ENCODE data around the gene E2F6.

E2F6 gene

GRCh38 chr2:11481789-11482472 lies 16.0 kb upstream of the E2F6 start:
- DNase-seq (ENCODE audit: low read depth in 1 of 2, low spot score in 1 of 2) = no peak
- Histone ChIP-seq H3K4me3 (replicated peaks; ENCODE audit: insufficient read depth, low read length) (no peak overlapping the region), H3K27ac (replicated peaks) (no peak overlapping the region), H3K27me3 (ENCODE audit: insufficient read depth, poor library complexity, severe bottlenecking) (peaks cover 48% of the 10 kb centered on the region)
- no peak for TF ChIP-seq CTCF (IDR thresholded peaks at IDR 0.05; ENCODE audit: insufficient read depth, low read length)
- TF ChIP-seq REST (IDR thresholded peaks at IDR 0.05; ENCODE audit: insufficient replicate concordance, low read depth) = no peak
- no peak for TF ChIP-seq SPI1 (IDR thresholded peaks at IDR 0.05; ENCODE audit: borderline replicate concordance, low read depth)

- no peak overlapping the region for H3K4me3 ChIP-seq (replicated peaks; ENCODE audit: insufficient read depth, low read length)
- H3K27ac ChIP-seq (replicated peaks) = no peak overlapping the region
- TF ChIP-seq REST (IDR thresholded peaks at IDR 0.05; ENCODE audit: insufficient replicate concordance, low read depth) (no peak), SPI1 (IDR thresholded peaks at IDR 0.05; ENCODE audit: borderline replicate concordance, low read depth) (no peak), GABPA (IDR thresholded peaks at IDR 0.05; ENCODE audit: low read depth) (no peak), POLR2AphosphoS5 (IDR thresholded peaks at IDR 0.05; ENCODE audit: low read depth) (no peak), CTCF (IDR thresholded peaks at IDR 0.05; ENCODE audit: insufficient read depth, low read length) (no peak)
- DNase-seq (ENCODE audit: low read depth in 1 of 2, low spot score in 1 of 2) = no peak
- peaks cover 48% of the 10 kb centered on the region for H3K27me3 ChIP-seq (ENCODE audit: insufficient read depth, poor library complexity, severe bottlenecking)
Measured at GRCh38 chr2:11481426-11481788, 15.4 kb upstream of the E2F6 start.

- H3K27ac ChIP-seq (replicated peaks) = no peak overlapping the region
- TF ChIP-seq REST (IDR thresholded peaks at IDR 0.05; ENCODE audit: insufficient replicate concordance, low read depth) = no peak
- no peak for TF ChIP-seq SPI1 (IDR thresholded peaks at IDR 0.05; ENCODE audit: borderline replicate concordance, low read depth)
- TF ChIP-seq POLR2AphosphoS5 (IDR thresholded peaks at IDR 0.05; ENCODE audit: low read depth) = no peak
- TF ChIP-seq CTCF (IDR thresholded peaks at IDR 0.05; ENCODE audit: insufficient read depth, low read length) = no peak
- TF ChIP-seq GABPA (IDR thresholded peaks at IDR 0.05; ENCODE audit: low read depth) = no peak
Measured at GRCh38 chr2:11480859-11481258, 14.9 kb upstream of the E2F6 start.

More at GRCh38 chr2:11480859-11481258, 14.9 kb upstream of the E2F6 start:
- H3K27me3 ChIP-seq (ENCODE audit: insufficient read depth, poor library complexity, severe bottlenecking) = peaks cover 48% of the 10 kb centered on the region
- no peak for DNase-seq (ENCODE audit: low read depth in 1 of 2, low spot score in 1 of 2)
- no peak overlapping the region for H3K4me3 ChIP-seq (replicated peaks; ENCODE audit: insufficient read depth, low read length)
